Heart right ventricle (tissue), 16 donors: Measurements from ENCODE around the gene DHX8. TPM values are rescaled to one million over a fixed set of nuclear protein-coding genes. Genes with fewer than 3 reads are reported as not detected.
"Not testable (repeated sequence)": the region's sequence is repeated elsewhere in the genome, so short reads cannot be mapped to it uniquely, and the experiment has no call there.

Experiments used
- ATAC-seq, 8 donors: fragments of 200-7000 bp; cut with Tn5 transposase; one replicate each; pipeline ENCODE4 v1.9.1; 2020; ENCODE audit warnings: mild to moderate bottlenecking in 8 of 8, moderate library complexity in 8 of 8, moderate number of reproducible peaks in 1 of 8
- DNase-seq, 2 donors: peaks; one replicate each; pipeline ENCODE4 v3.0.0-alpha.2; 2020
- H3K27ac ChIP-seq, 10 donors: fragments of 200-600 bp; sonication (generic) in 2 of 10; one replicate each; pipeline versions ENCODE4 v1.5.0 to v1.8.0; 2020 to 2022; ENCODE audit warnings: mild to moderate bottlenecking in 3 of 10
- H3K27me3 ChIP-seq, 7 donors: fragments of 200-600 bp; one replicate each; pipeline ENCODE4 v1.8.0; 2021 to 2022; ENCODE audit warnings: mild to moderate bottlenecking in 2 of 7
- H3K36me3 ChIP-seq, 9 donors: fragments of 200-600 bp; sonication (generic) in 1 of 9; one replicate each; pipeline versions ENCODE4 v1.5.0 to v1.8.0; 2020 to 2022; ENCODE audit warnings: mild to moderate bottlenecking in 2 of 9
- H3K4me1 ChIP-seq, 9 donors: fragments of 200-600 bp; sonication (generic) in 1 of 9; one replicate each; pipeline versions ENCODE4 v1.5.0 to v1.8.0; 2020 to 2022; ENCODE audit warnings: mild to moderate bottlenecking in 4 of 9
- H3K4me3 ChIP-seq, 10 donors: fragments of 200-600 bp; sonication (generic) in 2 of 10; one replicate each; pipeline versions ENCODE4 v1.5.0 to v1.8.0; 2020 to 2022; ENCODE audit warnings: mild to moderate bottlenecking in 7 of 10, moderate library complexity in 2 of 10
- H3K9me3 ChIP-seq, 11 donors: fragments of 200-600 bp in 10 of 11; sonication (generic) in 2 of 11; one replicate each; pipeline versions ENCODE4 v1.5.0 to v1.8.0; 2013 to 2022; ENCODE audit warnings: mild to moderate bottlenecking in 2 of 11, control low read depth in 1 of 11, moderate library complexity in 1 of 11
- CTCF ChIP-seq, 9 donors: fragments of 200-600 bp; sonication (generic) in 2 of 9; IDR thresholded peaks; one replicate each; pipeline versions ENCODE4 v1.5.0 to v1.8.0; 2021 to 2022; ENCODE audit warnings: antibody characterized with exemption in 9 of 9, mild to moderate bottlenecking in 5 of 9, moderate library complexity in 1 of 9
- WGBS, 2 donors: extraction: QIAGEN DNeasy Blood & Tissue Kit; methylation state at CpG; one replicate each; pipeline ENCODE4 v1.1.7; 2013; ENCODE audit warnings: inconsistent platforms in 1 of 2; 5-methylcytosine and 5-hydroxymethylcytosine counted together
- intact Hi-C, 10 donors: fragments of 100-400 bp; cut with DNase I; formaldehyde crosslinking; loops; one replicate each; pipeline versions ENCODE4 v1.11.1 to v1.14.2; 2022
- polyA plus RNA-seq, 2 donors: library from polyadenylated mRNA; stranded (reverse); fragments of 200-250 nt; gene quantifications; one replicate each; pipeline ENCODE4 v1.2.3, GENCODE V29; 2013
- total RNA-seq, 10 donors: library from RNA; stranded (reverse); fragmentation: NEBNext Ultra II Directional in 3 of 10; extraction: Animal tissue kit (Norgen Biotek cat#: 25700) in 3 of 10; gene quantifications; one replicate each; pipeline versions ENCODE4 v1.2.1 to v1.2.4, GENCODE V29; 2021 to 2023
- donor health status: Arrhythmogenic right ventricular cardiomyopathy.
- donor health status: ischemic (EF 13 %, LVEDD 7.1; RV severe dilation, severe dysfunction).
- donor health status: healthy with polysubstance abuse.
- donor health status: DM: no; HTN: yes; CAD: no.
- donor health status: DM: no; HTN: no; CAD: no.
- donor health status: ischemic (EF 25% LVEDD 6.9; RV normal size, moderate dysfunction).
- donor health status: ischemic (EF 25% LVEDD 5.7; RV mildly dilated, moderate dysfunction).
- donor health status: healthy.
- donor health status: DM: yes; HTN: yes; CAD: no.
- donor health status: Ischemic cardiomyopathy.
- donor health status: ischemic (EF 35%, LVEDD 5.7; RV mildly dilated, moderate dysfunction).
- donor health status: nonischemic (EF 11% LVEDD 7.7; RV severe dilation, severe dysfunction).
- donor health status: DM: yes; HTN: yes; CAD: no.
- donor health status: PGD.
- donor health status: ischemic (EF 29% LVEDD 5.4; RV normal size, mild dysfunction).
- donor health status: nonischemic (EF 23%, LVEDD 6.1; RV moderate dilation, normal function).

DHX8 gene
- total and polyA plus RNA-seq, 12 donors = 19.2 to 42.0 (median 28.4) TPM

GRCh38 chr17:43445009-43445589 is 38.7 kb upstream of the DHX8 start:
- Histone ChIP-seq H3K9me3 (no peaks in the 10 kb centered on the region), H3K36me3 (no peaks in the 10 kb centered on the region), H3K27me3 (no peaks in the 10 kb centered on the region), H3K27ac (no peak overlapping the region), H3K4me3 (no peak overlapping the region), H3K4me1 (no peaks in the 10 kb centered on the region)
- no peak for TF ChIP-seq CTCF (IDR thresholded peaks at IDR 0.05)
- DNase-seq (no peak), ATAC-seq (no peak)
- intact Hi-C loops = no loop called here
- 70 to 89% methylated on average over 5 of the region's 5 CpGs for WGBS, 2 donors

GRCh38 chr17:43446773-43447172 is 37.0 kb upstream of the DHX8 start:
- H3K27ac ChIP-seq = no peak overlapping the region
- H3K4me3 ChIP-seq = no peak overlapping the region
- 95 to 97% methylated on average over 5 of the region's 5 CpGs for WGBS, 2 donors
- no peaks in the 10 kb centered on the region for H3K9me3 ChIP-seq
- H3K4me1 ChIP-seq = no peaks in the 10 kb centered on the region
- ATAC-seq = no peak
- H3K36me3 ChIP-seq = no peaks in the 10 kb centered on the region
- H3K27me3 ChIP-seq = no peaks in the 10 kb centered on the region
- intact Hi-C loops = no loop called here
- TF ChIP-seq CTCF (IDR thresholded peaks at IDR 0.05) = no peak
- no peak for DNase-seq

GRCh38 chr17:43448720-43449469 is 34.9 kb upstream of the DHX8 start:
- DNase-seq (no peak), ATAC-seq (no peak)
- TF ChIP-seq CTCF (IDR thresholded peaks at IDR 0.05) = no peak
- Histone ChIP-seq H3K4me3 (no peak overlapping the region), H3K4me1 (no peaks in the 10 kb centered on the region), H3K27me3 (no peaks in the 10 kb centered on the region), H3K9me3 (no peaks in the 10 kb centered on the region), H3K36me3 (no peaks in the 10 kb centered on the region), H3K27ac (no peak overlapping the region)
- intact Hi-C loops = no loop called here
- 69 to 73% methylated on average over 7 of the region's 7 CpGs for WGBS, 2 donors

- DNase-seq (no peak), ATAC-seq (peak in 1 of 8 donors; percentile 27)
- H3K4me3 ChIP-seq = no peak overlapping the region
- no peak for TF ChIP-seq CTCF (IDR thresholded peaks at IDR 0.05)
- H3K27ac ChIP-seq = no peak overlapping the region
- H3K9me3 ChIP-seq = no peaks in the 10 kb centered on the region
- intact Hi-C loops = no loop called here
- no peaks in the 10 kb centered on the region for H3K36me3 ChIP-seq
- no peaks in the 10 kb centered on the region for H3K4me1 ChIP-seq
- no peaks in the 10 kb centered on the region for H3K27me3 ChIP-seq
- WGBS, 2 donors = 83 to 87% methylated on average over 8 of the region's 8 CpGs
These were observed 34.1 kb upstream of the DHX8 start for GRCh38 chr17:43449470-43450248.

GRCh38 chr17:43450791-43451190 is 33.0 kb upstream of the DHX8 start:
- intact Hi-C loops, ATAC-seq, H3K4me1 ChIP-seq, H3K36me3 ChIP-seq, H3K4me3 ChIP-seq, H3K27me3 ChIP-seq, DNase-seq, H3K27ac ChIP-seq, H3K9me3 ChIP-seq: not testable (repeated sequence)
- 96 to 98% methylated on average over 20 of the region's 20 CpGs for WGBS, 2 donors

- WGBS, 2 donors = 93 to 95% methylated on average over 24 to 32 of the region's 32 CpGs
- intact Hi-C loops, H3K9me3 ChIP-seq, H3K4me3 ChIP-seq, DNase-seq, H3K4me1 ChIP-seq, ATAC-seq, H3K36me3 ChIP-seq, H3K27me3 ChIP-seq, H3K27ac ChIP-seq: not testable (repeated sequence)
These were observed 32.0 kb upstream of the DHX8 start for GRCh38 chr17:43451741-43452140.
